Kidney (tissue), 14 donors: ENCODE data around the gene GBP3. TPM values are rescaled to one million over a fixed set of nuclear protein-coding genes. Genes with fewer than 3 reads are reported as not detected.

Experiments used
- DNase-seq, 5 donors: peaks; one replicate each; pipeline ENCODE4 v3.0.0-alpha.2; 2013 to 2020
- FAIRE-seq: peaks from 2 replicates; lab custom pipeline; 2012; peaks lifted over from hg19 to GRCh38; lab: Jason Lieb, UNC
- H3K27ac ChIP-seq, 2 donors: one replicate each; pipeline ENCODE4 v1.7.0; 2013; ENCODE audit warnings: low read depth in 2 of 2, low read length in 2 of 2, inconsistent platforms in 1 of 2
- H3K27me3 ChIP-seq: one replicate; pipeline ENCODE4 v1.7.1; 2013; ENCODE audit warnings: low read length, inconsistent platforms; ENCODE audit not compliant: control insufficient read depth, insufficient read depth
- H3K36me3 ChIP-seq, 3 donors: one replicate each; pipeline versions ENCODE4 v1.7.0 to v1.7.1; 2013; ENCODE audit warnings: low read length in 3 of 3, control low read depth in 1 of 3, inconsistent platforms in 1 of 3; ENCODE audit not compliant: insufficient read depth in 3 of 3, control insufficient read depth in 2 of 3
- H3K4me1 ChIP-seq, 3 donors: one replicate each; pipeline versions ENCODE4 v1.7.0 to v1.7.1; 2013; ENCODE audit warnings: low read length in 3 of 3, inconsistent platforms in 1 of 3, low read depth in 1 of 3; ENCODE audit not compliant: control insufficient read depth in 2 of 3, insufficient read depth in 2 of 3
- H3K4me3 ChIP-seq, 3 donors: one replicate each; pipeline versions ENCODE4 v1.7.0 to v1.8.1; 2013; ENCODE audit warnings: low read length in 3 of 3, control low read depth in 1 of 3, inconsistent platforms in 1 of 3
- H3K9ac ChIP-seq, 3 donors: one replicate each; pipeline versions ENCODE4 v1.7.0 to v1.7.1; 2013; ENCODE audit warnings: low read length in 3 of 3, control low read depth in 1 of 3, inconsistent platforms in 1 of 3
- H3K9me3 ChIP-seq, 3 donors: one replicate each; pipeline versions ENCODE4 v1.7.0 to v1.7.1; 2013; ENCODE audit warnings: low read length in 3 of 3, control low read depth in 1 of 3, inconsistent platforms in 1 of 3; ENCODE audit not compliant: control insufficient read depth in 2 of 3, insufficient read depth in 1 of 3
- CTCF ChIP-seq: IDR thresholded peaks from 3 replicates; pipeline ENCODE4 v1.5.1; 2012; ENCODE audit warnings: mild to moderate bottlenecking, moderate library complexity, borderline replicate concordance; ENCODE audit not compliant: insufficient read depth; ENCODE audit errors: extremely low read depth
- intact Hi-C: fragments of 100-400 bp; cut with DNase I; formaldehyde crosslinking; loops from one replicate; pipeline ENCODE4 v1.11.1; 2022
- polyA plus RNA-seq: library from polyadenylated mRNA; stranded (reverse); fragments of 350-450 nt; fragmentation: Illumina TruSeq; extraction: RNeasy Lipid Tissue Mini Kit (QIAGEN cat#74804); gene quantifications from one replicate; pipeline ENCODE4 v1.2.3, GENCODE V29; 2014; ENCODE audit warnings: low read depth, low replicate concordance; ENCODE audit not compliant: insufficient read depth
- total RNA-seq: library from RNA; stranded (reverse); fragmentation: NEBNext Ultra II Directional; extraction: Animal tissue kit (Norgen Biotek cat#: 25700); gene quantifications from one replicate; pipeline ENCODE4 v1.2.1, GENCODE V29; 2021
- donor health status: control.
- donor health status: control.
- donor health status: control.
- donor health status: control.
- donor health status: control.
- donor health status: DM: yes; HTN: yes; CAD: no.
- donor health status: Normal renal cell carcinoma (clear cell type).

GBP3 gene
- total and polyA plus RNA-seq, 2 donors from 2014 or later, result 31.5 to 57.7 TPM

GRCh38 chr1:89063094-89063493, 40.4 kb upstream of the GBP3 start:
- no peak for DNase-seq
- intact Hi-C loops, result no loop called here
- Histone ChIP-seq H3K9me3 (no peaks in the 10 kb centered on the region), H3K27me3 (no peaks in the 10 kb centered on the region), H3K36me3 (peaks cover 0 to 11% (median 4%) of the 10 kb centered on the region in 3 donors), H3K4me3 (peak overlapping the region in 1 of 3 donors; percentile 71), H3K27ac (no peak overlapping the region), H3K9ac (no peak overlapping the region), H3K4me1 (peaks cover 0 to 4% (median 0%) of the 10 kb centered on the region in 3 donors)
- FAIRE-seq, result no peak
- no peak for TF ChIP-seq CTCF

GRCh38 chr1:89060091-89060490, 37.4 kb upstream of the GBP3 start:
- Histone ChIP-seq H3K27me3 (no peaks in the 10 kb centered on the region), H3K36me3 (peaks cover 0 to 16% (median 10%) of the 10 kb centered on the region in 3 donors), H3K9ac (no peak overlapping the region), H3K9me3 (no peaks in the 10 kb centered on the region), H3K27ac (no peak overlapping the region), H3K4me3 (no peak overlapping the region), H3K4me1 (no peaks in the 10 kb centered on the region)
- intact Hi-C loops, result no loop called here
- TF ChIP-seq CTCF, result no peak
- FAIRE-seq (no peak), DNase-seq (no peak)

GRCh38 chr1:89051955-89052312, 29.3 kb upstream of the GBP3 start:
- no peak overlapping the region for H3K9ac ChIP-seq
- no peak overlapping the region for H3K4me3 ChIP-seq
- intact Hi-C loops, result no loop called here
- FAIRE-seq, result no peak
- H3K36me3 ChIP-seq, result peaks cover 0 to 12% (median 8%) of the 10 kb centered on the region in 3 donors
- no peak overlapping the region for H3K27ac ChIP-seq
- no peaks in the 10 kb centered on the region for H3K4me1 ChIP-seq
- H3K27me3 ChIP-seq, result no peaks in the 10 kb centered on the region
- no peak for DNase-seq
- H3K9me3 ChIP-seq, result no peaks in the 10 kb centered on the region
- TF ChIP-seq CTCF, result no peak

GRCh38 chr1:89051300-89051954, 28.8 kb upstream of the GBP3 start:
- no peak for FAIRE-seq
- Histone ChIP-seq H3K4me3 (no peak overlapping the region), H3K36me3 (peaks cover 0 to 9% (median 8%) of the 10 kb centered on the region in 3 donors), H3K4me1 (no peaks in the 10 kb centered on the region), H3K27me3 (no peaks in the 10 kb centered on the region), H3K9ac (no peak overlapping the region), H3K27ac (no peak overlapping the region), H3K9me3 (no peaks in the 10 kb centered on the region)
- DNase-seq, result no peak
- intact Hi-C loops, result no loop called here
- no peak for TF ChIP-seq CTCF
